Immature natural killer cell (primary cell): ENCODE measurements around the gene PRR29. TPM values are rescaled to one million over a fixed set of nuclear protein-coding genes. Genes with fewer than 3 reads are reported as not detected.

Experiments
- DNase-seq, 3 donors: peaks; one replicate each; pipeline ENCODE4 v3.0.0; 2022; ENCODE audit warnings: mixed read lengths in 1 of 3
- H3K27ac Mint-ChIP-seq, 6 donors: one replicate each; pipeline ENCODE4 v1.8.0; 2020; ENCODE audit warnings: mixed read lengths in 6 of 6, mild to moderate bottlenecking in 5 of 6, inconsistent platforms in 4 of 6, moderate library complexity in 3 of 6
- H3K27me3 Mint-ChIP-seq, 3 donors: one replicate each; pipeline ENCODE4 v1.8.0; 2020 to 2021; ENCODE audit warnings: low read depth in 3 of 3, mild to moderate bottlenecking in 3 of 3, mixed read lengths in 3 of 3, moderate library complexity in 3 of 3, inconsistent platforms in 1 of 3
- H3K36me3 Mint-ChIP-seq, 3 donors: one replicate each; pipeline ENCODE4 v1.8.0; 2020; ENCODE audit warnings: mixed read lengths in 3 of 3, inconsistent platforms in 2 of 3, mild to moderate bottlenecking in 2 of 3
- H3K4me1 Mint-ChIP-seq, 2 donors: one replicate each; pipeline ENCODE4 v1.8.0; 2020; ENCODE audit warnings: inconsistent platforms in 2 of 2, mild to moderate bottlenecking in 2 of 2, mixed read lengths in 2 of 2, moderate library complexity in 1 of 2
- H3K4me3 Mint-ChIP-seq, 5 donors: one replicate each; pipeline ENCODE4 v1.8.0; 2020; ENCODE audit warnings: mild to moderate bottlenecking in 5 of 5, mixed read lengths in 5 of 5, inconsistent platforms in 3 of 5, moderate library complexity in 3 of 5
- H3K9me3 Mint-ChIP-seq, 6 donors: one replicate each; pipeline ENCODE4 v1.8.0; 2020; ENCODE audit warnings: mild to moderate bottlenecking in 6 of 6, mixed read lengths in 6 of 6, inconsistent platforms in 4 of 6, moderate library complexity in 3 of 6
- polyA plus RNA-seq, 3 donors: library from polyadenylated mRNA; unstranded; fragments of 300-500 nt; fragmentation: Illumina TruSeq; gene quantifications; one replicate each; pipeline ENCODE4 v1.2.3, GENCODE V29; 2021

Gene PRR29
- polyA plus RNA-seq, 3 donors from 2014 or later, result 5.0 to 6.8 (median 5.5) TPM

GRCh38 chr17:63983320-63983719 lies 14.8 kb upstream of the PRR29 start:
- Mint-ChIP-seq H3K9me3 (no peaks in the 10 kb centered on the region), H3K4me3 (no peak overlapping the region), H3K27ac (no peak overlapping the region), H3K4me1 (peaks cover 23 to 26% of the 10 kb centered on the region in 2 donors), H3K36me3 (peaks cover 0 to 6% (median 0%) of the 10 kb centered on the region in 3 donors), H3K27me3 (peaks cover 6 to 9% (median 6%) of the 10 kb centered on the region in 3 donors)
- DNase-seq, result no peak

- no peaks in the 10 kb centered on the region for H3K9me3 Mint-ChIP-seq
- peaks cover 23 to 26% of the 10 kb centered on the region in 2 donors for H3K4me1 Mint-ChIP-seq
- peaks cover 0 to 6% (median 0%) of the 10 kb centered on the region in 3 donors for H3K36me3 Mint-ChIP-seq
Observed at GRCh38 chr17:63984236-63984635, 13.9 kb upstream of the PRR29 start.

GRCh38 chr17:63984651-63985386 lies 13.3 kb upstream of the PRR29 start:
- peaks cover 27 to 32% of the 10 kb centered on the region in 2 donors for H3K4me1 Mint-ChIP-seq
- H3K27me3 Mint-ChIP-seq, result peaks cover 6 to 9% (median 6%) of the 10 kb centered on the region in 3 donors
- H3K27ac Mint-ChIP-seq, result peak overlapping the region; percentile 79 to 92 (median 83)
- peaks cover 0 to 6% (median 0%) of the 10 kb centered on the region in 3 donors for H3K36me3 Mint-ChIP-seq
- DNase-seq, result peak; percentile 51 to 78 (median 70)
- H3K4me3 Mint-ChIP-seq, result peak overlapping the region; percentile 23 to 67 (median 56)
- no peaks in the 10 kb centered on the region for H3K9me3 Mint-ChIP-seq

More at GRCh38 chr17:63984236-63984635, 13.9 kb upstream of the PRR29 start:
- no peak for DNase-seq
- peak overlapping the region in 2 of 6 donors; percentile 31 to 33 for H3K27ac Mint-ChIP-seq
- peaks cover 6 to 9% (median 6%) of the 10 kb centered on the region in 3 donors for H3K27me3 Mint-ChIP-seq
- no peak overlapping the region for H3K4me3 Mint-ChIP-seq

- H3K36me3 Mint-ChIP-seq, result peaks cover 0 to 6% (median 0%) of the 10 kb centered on the region in 3 donors
- peak overlapping the region; percentile 23 to 67 (median 56) for H3K4me3 Mint-ChIP-seq
- H3K27ac Mint-ChIP-seq, result peak overlapping the region; percentile 79 to 92 (median 83)
- H3K4me1 Mint-ChIP-seq, result peaks cover 34 to 39% of the 10 kb centered on the region in 2 donors
- DNase-seq, result no peak
- no peaks in the 10 kb centered on the region for H3K9me3 Mint-ChIP-seq
- H3K27me3 Mint-ChIP-seq, result peaks cover 4 to 13% (median 6%) of the 10 kb centered on the region in 3 donors
Observed at GRCh38 chr17:63985387-63986140, 12.6 kb upstream of the PRR29 start.

- Mint-ChIP-seq H3K9me3 (no peaks in the 10 kb centered on the region), H3K27me3 (peaks cover 4 to 15% (median 13%) of the 10 kb centered on the region in 3 donors), H3K36me3 (peaks cover 0 to 5% (median 0%) of the 10 kb centered on the region in 3 donors), H3K4me1 (peaks cover 47 to 50% of the 10 kb centered on the region in 2 donors), H3K4me3 (peak overlapping the region in 3 of 5 donors; percentile 6 to 30 (median 20)), H3K27ac (peak overlapping the region in 4 of 6 donors; percentile 46 to 81 (median 62))
- DNase-seq, result no peak
Observed at GRCh38 chr17:63986821-63987220, 11.3 kb upstream of the PRR29 start.

GRCh38 chr17:63987221-63988126 lies 10.7 kb upstream of the PRR29 start:
- H3K36me3 Mint-ChIP-seq, result no peaks in the 10 kb centered on the region
- H3K4me3 Mint-ChIP-seq, result no peak overlapping the region
- H3K27ac Mint-ChIP-seq, result peak overlapping the region in 5 of 6 donors; percentile 19 to 48 (median 32)
- H3K4me1 Mint-ChIP-seq, result peaks cover 53 to 57% of the 10 kb centered on the region in 2 donors
- peaks cover 4 to 16% (median 15%) of the 10 kb centered on the region in 3 donors for H3K27me3 Mint-ChIP-seq
- H3K9me3 Mint-ChIP-seq, result no peaks in the 10 kb centered on the region
- no peak for DNase-seq

- no peak for DNase-seq
- Mint-ChIP-seq H3K4me3 (no peak overlapping the region), H3K9me3 (no peaks in the 10 kb centered on the region), H3K27me3 (peaks cover 4 to 16% (median 15%) of the 10 kb centered on the region in 3 donors), H3K4me1 (peaks cover 58 to 61% of the 10 kb centered on the region in 2 donors), H3K36me3 (no peaks in the 10 kb centered on the region), H3K27ac (no peak overlapping the region)
Observed at GRCh38 chr17:63988127-63988478, 10.0 kb upstream of the PRR29 start.

GRCh38 chr17:63988741-63989621 lies 9.2 kb upstream of the PRR29 start:
- H3K9me3 Mint-ChIP-seq, result no peaks in the 10 kb centered on the region
- H3K4me1 Mint-ChIP-seq, result peaks cover 62 to 68% of the 10 kb centered on the region in 2 donors
- no peak for DNase-seq
- H3K36me3 Mint-ChIP-seq, result no peaks in the 10 kb centered on the region
- peak overlapping the region in 2 of 5 donors; percentile 17 to 38 for H3K4me3 Mint-ChIP-seq
- H3K27ac Mint-ChIP-seq, result peak overlapping the region in 4 of 6 donors; percentile 9 to 83 (median 62)
- peaks cover 4 to 16% (median 13%) of the 10 kb centered on the region in 3 donors for H3K27me3 Mint-ChIP-seq

GRCh38 chr17:63989622-63990345 lies 8.4 kb upstream of the PRR29 start:
- Mint-ChIP-seq H3K36me3 (no peaks in the 10 kb centered on the region), H3K27me3 (peaks cover 4 to 16% (median 13%) of the 10 kb centered on the region in 3 donors), H3K4me1 (peaks cover 65 to 71% of the 10 kb centered on the region in 2 donors), H3K9me3 (no peaks in the 10 kb centered on the region), H3K27ac (peak overlapping the region in 5 of 6 donors; percentile 83 to 92 (median 83)), H3K4me3 (peak overlapping the region; percentile 40 to 85 (median 80))
- no peak for DNase-seq

GRCh38 chr17:63991611-63992010 lies 6.5 kb upstream of the PRR29 start:
- Mint-ChIP-seq H3K4me3 (peak overlapping the region; percentile 33 to 82 (median 60)), H3K36me3 (no peaks in the 10 kb centered on the region), H3K9me3 (no peaks in the 10 kb centered on the region), H3K27ac (peak overlapping the region in 4 of 6 donors; percentile 83 to 93 (median 90)), H3K4me1 (peaks cover 61 to 65% of the 10 kb centered on the region in 2 donors), H3K27me3 (peaks cover 0 to 8% (median 7%) of the 10 kb centered on the region in 3 donors)
- no peak for DNase-seq

- Mint-ChIP-seq H3K27ac (peak overlapping the region; percentile 81 to 94 (median 85)), H3K4me1 (peaks cover 76% of the 10 kb centered on the region in 2 donors), H3K4me3 (peak overlapping the region; percentile 54 to 71 (median 68)), H3K27me3 (peaks cover 3 to 13% (median 9%) of the 10 kb centered on the region in 3 donors), H3K36me3 (no peaks in the 10 kb centered on the region), H3K9me3 (no peaks in the 10 kb centered on the region)
- peak; percentile 50 to 67 (median 57) for DNase-seq
Observed at GRCh38 chr17:63993368-63993985, 4.7 kb upstream of the PRR29 start.
